Panc1 (cell line): ENCODE data around the gene SMARCE1. TPM values are rescaled to one million over a fixed set of nuclear protein-coding genes. Genes with fewer than 3 reads are reported as not detected.

Experiments used
- ATAC-seq: fragments of 200-7000 bp; cut with Tn5 transposase; 2 replicates; pipeline ENCODE4 v1.9.1; 2020; ENCODE audit warnings: mild to moderate bottlenecking, moderate library complexity
- BruUV-seq: library from RNA; stranded (reverse); fragments of 400-500 nt; replicated peaks from 2 replicates; lab custom pipeline; 2021; lab: Mats Ljungman, UMichigan
- CTCF ChIA-PET: fragments of 300-600 bp; sonication (Branson Sonifier 250); formaldehyde crosslinking; loops from one replicate; lab custom pipeline; 2022; ENCODE audit warnings: antibody characterized with exemption; lab: Charles Lee
- POLR2A ChIA-PET: fragments of 300-600 bp; sonication (Branson Sonifier 250); formaldehyde crosslinking; loops from one replicate; lab custom pipeline; 2022; ENCODE audit warnings: antibody characterized with exemption; lab: Charles Lee
- DNase-seq: peaks from one replicate; pipeline ENCODE4 v3.0.0-alpha.2; 2010; ENCODE audit warnings: low read depth, low spot score
- H3K27ac ChIP-seq: 2 replicates; pipeline ENCODE4 v1.5.1; 2011; ENCODE audit warnings: mild to moderate bottlenecking, low read length, inconsistent platforms
- H3K27me3 ChIP-seq: fragments of 200-500 bp; sonication (Bioruptor generic); 2 replicates; pipeline ENCODE4 v1.6.0; 2014; ENCODE audit warnings: low read length, inconsistent platforms; ENCODE audit not compliant: control insufficient read depth, insufficient read depth
- H3K36me3 ChIP-seq: fragments of 200-500 bp; sonication (Bioruptor generic); 2 replicates; pipeline ENCODE4 v1.5.1; 2014; ENCODE audit warnings: inconsistent platforms, mild to moderate bottlenecking, low read length, moderate library complexity; ENCODE audit not compliant: control insufficient read depth, insufficient read depth
- H3K4me1 ChIP-seq: 2 replicates; pipeline ENCODE4 v1.5.1; 2011; ENCODE audit warnings: inconsistent platforms, mild to moderate bottlenecking, low read length, moderate library complexity; ENCODE audit not compliant: control insufficient read depth, insufficient read depth
- H3K4me3 ChIP-seq, 2 experiments: 2 replicates each; pipeline ENCODE4 v1.5.1; 2011 to 2012; ENCODE audit warnings: low read depth in 2 of 2, low read length in 2 of 2, mild to moderate bottlenecking in 2 of 2, inconsistent platforms in 1 of 2, moderate library complexity in 1 of 2
- H3K9me3 ChIP-seq: fragments of 200-500 bp; sonication (Bioruptor generic); 2 replicates; pipeline ENCODE4 v1.5.1; 2014; ENCODE audit warnings: low read depth, mild to moderate bottlenecking, inconsistent platforms, low read length, moderate library complexity; ENCODE audit not compliant: control insufficient read depth, insufficient read depth
- CTCF ChIP-seq: fragments of 450-650 bp; IDR thresholded peaks from 2 replicates; pipeline ENCODE4 v1.5.1; 2017; ENCODE audit warnings: mild to moderate bottlenecking
- POLR2AphosphoS5 ChIP-seq: IDR thresholded peaks from 2 replicates; pipeline ENCODE4 v1.6.1; 2012; ENCODE audit warnings: mild to moderate bottlenecking, low read depth, low read length, moderate library complexity
- REST ChIP-seq, 2 experiments: IDR thresholded peaks; 2 replicates each; pipeline ENCODE4 v1.6.1; 2011 to 2012; ENCODE audit warnings: low read depth in 2 of 2, control low read depth in 1 of 2, low read length in 1 of 2, mild to moderate bottlenecking in 1 of 2, moderate library complexity in 1 of 2; ENCODE audit not compliant: insufficient read depth in 1 of 2
- SIN3A ChIP-seq: IDR thresholded peaks from 2 replicates; pipeline ENCODE4 v1.6.1; 2012; ENCODE audit warnings: low read depth, mild to moderate bottlenecking, low read length, moderate library complexity, borderline replicate concordance; ENCODE audit not compliant: insufficient read depth
- TCF7L2 ChIP-seq: IDR thresholded peaks from 2 replicates; pipeline ENCODE4 v1.6.1; 2011; ENCODE audit warnings: mild to moderate bottlenecking, low read depth, low read length, inconsistent platforms
- in situ Hi-C: cut with HindIII; loops from 2 replicates; pipeline ENCODE4 v1.10.0; 2016; ENCODE audit warnings: low sequenced_read_pairs, low pct_unique_long_range_greater_than_20kb
- intact Hi-C: fragments of 100-400 bp; cut with micrococcal nuclease; formaldehyde crosslinking; loops from one replicate; pipeline ENCODE4 v1.10.0; 2022; ENCODE audit not compliant: unreplicated experiment
- total RNA-seq: library from RNA; stranded (reverse); gene quantifications from one replicate; pipeline ENCODE4 v1.2.1, GENCODE V29; 2021; ENCODE audit not compliant: unreplicated experiment

The SMARCE1 gene
- total RNA-seq, 1 experiment from 2014 or later: 129 TPM

DNA sequence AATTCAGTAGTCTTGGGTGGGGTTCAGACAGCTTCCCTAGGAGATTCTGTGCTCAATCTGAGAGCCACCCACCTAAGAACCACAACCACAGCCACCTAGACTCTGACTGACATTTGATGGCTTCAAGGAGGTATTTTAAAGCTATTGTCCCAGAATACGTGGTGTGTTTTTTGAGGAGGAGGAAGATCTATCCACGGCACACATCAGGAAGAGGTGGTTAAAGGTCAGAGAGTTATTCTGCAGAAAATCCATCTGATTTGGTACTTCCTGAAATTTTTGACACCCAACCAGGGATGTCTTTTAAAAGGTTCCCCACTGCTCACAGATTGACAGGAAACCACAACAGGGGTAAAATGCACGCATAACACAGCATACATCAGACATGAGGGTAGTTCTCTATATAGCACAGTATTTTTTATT, 25.1 kb downstream of the SMARCE1 start:
- Histone ChIP-seq H3K4me1 (no peaks in the 10 kb centered on the region), H3K27ac (no peak overlapping the region), H3K9me3 (no peaks in the 10 kb centered on the region), H3K27me3 (peaks cover 13% of the 10 kb centered on the region), H3K4me3 (no peak overlapping the region), H3K36me3 (no peaks in the 10 kb centered on the region)
- in situ Hi-C loops (no loop called here), intact Hi-C loops (no loop called here)
- ChIA-PET POLR2A (no interaction called here), CTCF (no interaction called here)
- BruUV-seq: no TSS peak
- no peak for TF ChIP-seq REST (IDR thresholded peaks at IDR 0.05; ENCODE audit: insufficient read depth in 1 of 2, low read depth in 2 of 2, low read length in 1 of 2)
- DNase-seq (no peak), ATAC-seq (no peak)

GRCh38 chr17:40621578-40621977, 26.0 kb downstream of the SMARCE1 start:
- H3K4me1 ChIP-seq: no peaks in the 10 kb centered on the region
- in situ Hi-C loops (no loop called here), intact Hi-C loops (no loop called here)
- no TSS peak for BruUV-seq
- no peak for TF ChIP-seq CTCF
- TF ChIP-seq SIN3A: no peak
- TF ChIP-seq REST (IDR thresholded peaks at IDR 0.05; ENCODE audit: insufficient read depth in 1 of 2, low read depth in 2 of 2, low read length in 1 of 2): no peak
- no peak for TF ChIP-seq TCF7L2
- no peak for TF ChIP-seq POLR2AphosphoS5
- DNase-seq: no peak
- H3K27ac ChIP-seq: no peak overlapping the region
- peaks cover 13% of the 10 kb centered on the region for H3K27me3 ChIP-seq
- no peak for ATAC-seq
- ChIA-PET CTCF (no interaction called here), POLR2A (no interaction called here)
- no peak overlapping the region for H3K4me3 ChIP-seq
- H3K9me3 ChIP-seq: no peaks in the 10 kb centered on the region
- no peaks in the 10 kb centered on the region for H3K36me3 ChIP-seq
